ENCODE measurements around the gene TMPRSS6. TPM values are rescaled to one million over a fixed set of nuclear protein-coding genes. Genes with fewer than 3 reads are reported as not detected.

TMPRSS6 gene
- total and polyA plus RNA-seq, 2 of the 13 experiments (the other 11 are each of a cell fraction or from before 2014, with no cell fraction given): 4.2 to 4.8 TPM

- TF ChIP-seq PAXIP1 (CRISPR knock-in tag; conservative IDR thresholded peaks at IDR 0.05) (0 out of 2 replicates have a peak, but pooled peaks have one; percentile 13), ZNF788 (CRISPR knock-in tag; IDR thresholded peaks at IDR 0.05; ENCODE audit: borderline replicate concordance) (no peak), NFRKB (IDR thresholded peaks at IDR 0.05) (no peak), SRSF1 (optimal IDR thresholded peaks at IDR 0.05; ENCODE audit: low read depth, low read length) (no peak), ZNF296 (CRISPR knock-in tag; conservative IDR thresholded peaks at IDR 0.05) (no peak), ZNF281 (CRISPR knock-in tag; IDR thresholded peaks at IDR 0.05; ENCODE audit: borderline replicate concordance) (0 out of 2 replicates have a peak, but pooled peaks have one; percentile 1), ZNF468 (CRISPR knock-in tag; IDR thresholded peaks at IDR 0.05) (no peak), ZBTB49 (CRISPR knock-in tag; IDR thresholded peaks at IDR 0.05; ENCODE audit: borderline replicate concordance) (no peak), TEAD3 (CRISPR knock-in tag; optimal IDR thresholded peaks at IDR 0.05; ENCODE audit: borderline replicate concordance) (no peak), DRAP1 (CRISPR knock-in tag; IDR thresholded peaks at IDR 0.05) (no peak), BRF2 (CRISPR knock-in tag; IDR thresholded peaks at IDR 0.05) (no peak), ZMYM3 (CRISPR knock-in tag; IDR thresholded peaks at IDR 0.05) (no peak), ZNF326 (CRISPR knock-in tag; IDR thresholded peaks at IDR 0.05; ENCODE audit: borderline replicate concordance) (no peak), FOXJ3 (CRISPR knock-in tag; IDR thresholded peaks at IDR 0.05; ENCODE audit: borderline replicate concordance) (no peak), REXO4 (CRISPR knock-in tag; IDR thresholded peaks at IDR 0.05; ENCODE audit: borderline replicate concordance) (no peak), ZFYVE20 (CRISPR knock-in tag; IDR thresholded peaks at IDR 0.05; ENCODE audit: borderline replicate concordance, low read depth) (no peak)
These were observed 77.4 kb downstream of the TMPRSS6 start (continued) for GRCh38 chr22:37032134-37032534.
